PC-9 (cell line): ENCODE results near the gene NELL1.

Source experiments
- CTCF ChIP-seq: fragments of 200-600 bp; sonication (generic); conservative IDR thresholded peaks from 2 replicates; pipeline ENCODE4 v1.6.1; 2017; ENCODE audit warnings: mixed run types, antibody characterized with exemption, mild to moderate bottlenecking, moderate library complexity
- EZH2 ChIP-seq: fragments of 200-600 bp; sonication (generic); IDR thresholded peaks from 2 replicates; pipeline ENCODE4 v1.8.0; 2017; ENCODE audit warnings: antibody characterized with exemption, low read depth

GRCh38 chr11:21561581-21561980 is 892.2 kb downstream of the NELL1 start:
- TF ChIP-seq CTCF = no peak
- no peak for TF ChIP-seq EZH2
